Gastroesophageal sphincter (tissue), 3 donors: ENCODE data around the gene ACTBL2.

Experiments
- EP300 ChIP-seq: sonication (generic); formaldehyde crosslinking; IDR thresholded peaks from one replicate; pipeline ENCODE4 v1.6.1; 2017; ENCODE audit warnings: antibody characterized with exemption, mild to moderate bottlenecking
- POLR2A ChIP-seq, 2 donors: fragments of 450-650 bp; IDR thresholded peaks; one replicate each; pipeline ENCODE4 v1.6.1; 2017; ENCODE audit warnings: antibody characterized with exemption in 2 of 2, mild to moderate bottlenecking in 2 of 2, moderate library complexity in 1 of 2
- TF ChIP-seq, protein P1 (sequence below), 4 experiments: fragments of 200-600 bp in 2 of 4; fragments of 450-650 bp in 2 of 4; sonication (generic) in 1 of 4; IDR thresholded peaks; one replicate each; pipeline ENCODE4 v1.5.1; 2017 to 2019; ENCODE audit warnings: antibody characterized with exemption in 4 of 4, mild to moderate bottlenecking in 2 of 4, moderate library complexity in 2 of 4

DNA sequence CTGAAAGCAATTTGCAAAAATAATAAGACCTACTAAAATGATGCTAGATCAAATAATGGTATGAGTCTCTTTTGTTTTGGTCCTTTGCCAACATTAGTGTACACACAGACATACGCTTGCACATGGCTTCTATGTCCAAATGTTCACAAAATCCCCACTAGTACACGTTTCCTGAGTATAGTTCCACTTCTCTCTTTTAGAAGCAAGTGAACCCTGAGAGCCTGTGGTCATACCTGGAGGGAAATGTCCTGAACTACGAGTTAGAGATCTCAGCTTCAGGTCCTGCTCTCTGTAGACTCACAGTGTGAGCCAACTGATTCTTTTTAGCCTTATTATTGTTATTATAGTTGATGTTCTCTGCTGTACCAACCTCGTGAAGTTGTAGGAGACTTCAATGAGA, 47.3 kb upstream of the ACTBL2 start:
- TF ChIP-seq, protein P1, sequence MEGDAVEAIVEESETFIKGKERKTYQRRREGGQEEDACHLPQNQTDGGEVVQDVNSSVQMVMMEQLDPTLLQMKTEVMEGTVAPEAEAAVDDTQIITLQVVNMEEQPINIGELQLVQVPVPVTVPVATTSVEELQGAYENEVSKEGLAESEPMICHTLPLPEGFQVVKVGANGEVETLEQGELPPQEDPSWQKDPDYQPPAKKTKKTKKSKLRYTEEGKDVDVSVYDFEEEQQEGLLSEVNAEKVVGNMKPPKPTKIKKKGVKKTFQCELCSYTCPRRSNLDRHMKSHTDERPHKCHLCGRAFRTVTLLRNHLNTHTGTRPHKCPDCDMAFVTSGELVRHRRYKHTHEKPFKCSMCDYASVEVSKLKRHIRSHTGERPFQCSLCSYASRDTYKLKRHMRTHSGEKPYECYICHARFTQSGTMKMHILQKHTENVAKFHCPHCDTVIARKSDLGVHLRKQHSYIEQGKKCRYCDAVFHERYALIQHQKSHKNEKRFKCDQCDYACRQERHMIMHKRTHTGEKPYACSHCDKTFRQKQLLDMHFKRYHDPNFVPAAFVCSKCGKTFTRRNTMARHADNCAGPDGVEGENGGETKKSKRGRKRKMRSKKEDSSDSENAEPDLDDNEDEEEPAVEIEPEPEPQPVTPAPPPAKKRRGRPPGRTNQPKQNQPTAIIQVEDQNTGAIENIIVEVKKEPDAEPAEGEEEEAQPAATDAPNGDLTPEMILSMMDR (IDR thresholded peaks at IDR 0.05), result no peak
- TF ChIP-seq POLR2A (IDR thresholded peaks at IDR 0.05) (no peak), EP300 (no peak)
